HG03571 (cell line): ENCODE measurements around the gene YTHDC1.
A peak's percentile ranks its signal among the peaks of the same experiment; 100 is the strongest.

Source experiments
- ATAC-seq: cut with Tn5 transposase; IDR thresholded peaks from one replicate; pipeline ENCODE4 v1.9.1; 2021; ENCODE audit not compliant: unreplicated experiment

YTHDC1 gene

DNA sequence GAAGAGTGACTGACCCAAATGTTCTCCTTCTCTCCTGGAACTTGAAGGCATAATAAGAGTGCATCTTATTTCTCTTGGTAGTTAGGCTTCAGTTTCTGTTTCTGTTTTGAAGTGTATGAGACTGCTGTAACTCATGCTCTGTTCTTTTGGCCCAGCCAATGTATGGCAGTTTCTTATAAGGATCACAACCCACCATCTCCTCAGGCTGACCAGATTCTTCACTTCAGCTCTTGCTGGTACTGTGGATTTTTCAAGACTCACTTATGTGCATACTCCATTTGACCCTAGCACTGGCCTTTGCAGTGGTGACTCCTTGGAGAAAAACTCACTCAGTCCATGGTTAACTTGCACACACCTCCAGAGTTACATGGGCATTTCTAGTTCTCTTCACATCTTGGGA is 9.6 kb upstream of the YTHDC1 start:
- peak; percentile 64 for ATAC-seq

- no peak for ATAC-seq
Observed at GRCh38 chr4:68358988-68359387, 9.1 kb upstream of the YTHDC1 start.

DNA sequence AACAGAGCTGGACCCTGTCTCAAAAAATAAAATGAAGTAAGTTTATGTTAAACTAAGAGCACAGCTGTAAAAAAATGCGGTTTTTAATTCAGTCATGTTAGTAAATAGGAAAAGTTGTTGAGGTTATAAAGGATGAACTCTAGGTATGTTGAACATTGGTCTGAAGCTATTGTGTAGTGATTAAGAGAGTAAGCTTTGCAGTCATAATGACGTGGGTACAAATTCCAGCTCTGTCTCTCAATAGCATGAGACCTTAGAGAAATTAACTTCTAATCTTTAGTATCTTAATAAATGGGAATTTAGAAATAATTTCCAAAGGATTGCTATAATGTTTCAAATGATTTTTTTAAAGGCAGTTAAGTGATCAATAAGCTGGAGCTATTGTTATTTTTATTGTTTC is 2.9 kb upstream of the YTHDC1 start:
- ATAC-seq, result no peak

- no peak for ATAC-seq
Observed at GRCh38 chr4:68349279-68349648, 626 bp downstream of the YTHDC1 start.

- ATAC-seq, result no peak
Observed at GRCh38 chr4:68348577-68348976, 1.3 kb downstream of the YTHDC1 start.

DNA sequence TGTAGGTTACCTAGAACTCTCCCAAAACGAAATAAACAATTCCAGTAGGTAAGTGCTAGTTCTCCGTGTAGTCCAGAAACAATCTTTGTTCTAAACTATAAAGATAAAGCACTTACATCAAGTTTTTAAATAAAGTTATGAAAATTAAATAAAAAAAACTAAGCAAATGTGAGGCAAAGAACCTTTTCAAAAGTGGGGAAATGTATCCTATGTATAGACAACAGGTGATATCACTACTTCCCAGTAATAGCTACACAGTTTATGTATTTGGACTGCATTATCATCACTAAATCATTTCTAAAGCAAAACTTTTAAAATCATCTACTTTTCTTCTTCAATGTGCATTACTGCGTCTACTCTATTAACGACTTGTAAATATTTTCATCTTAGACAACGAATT is 2.0 kb downstream of the YTHDC1 start:
- ATAC-seq, result no peak

DNA sequence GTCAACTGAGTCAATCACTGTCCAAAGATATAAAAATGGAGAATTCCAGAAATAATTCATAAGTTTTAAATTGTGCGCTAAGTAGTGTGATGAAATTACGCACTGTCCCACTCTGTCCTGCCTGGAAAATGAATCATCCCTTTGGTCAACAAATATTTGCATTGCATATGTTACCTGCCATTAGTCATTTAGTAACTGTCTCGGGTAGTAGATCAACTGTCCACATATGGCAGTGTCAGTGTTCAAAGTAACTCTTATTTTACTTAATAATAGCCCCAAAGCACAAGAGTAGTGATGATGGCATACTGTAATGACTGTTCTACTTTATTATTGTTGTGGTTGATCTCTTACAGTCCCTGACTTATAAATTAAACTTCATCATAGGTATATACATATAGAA is 3.4 kb downstream of the YTHDC1 start:
- ATAC-seq, result no peak

GRCh38 chr4:68344785-68345184 is 5.1 kb downstream of the YTHDC1 start:
- no peak for ATAC-seq

DNA sequence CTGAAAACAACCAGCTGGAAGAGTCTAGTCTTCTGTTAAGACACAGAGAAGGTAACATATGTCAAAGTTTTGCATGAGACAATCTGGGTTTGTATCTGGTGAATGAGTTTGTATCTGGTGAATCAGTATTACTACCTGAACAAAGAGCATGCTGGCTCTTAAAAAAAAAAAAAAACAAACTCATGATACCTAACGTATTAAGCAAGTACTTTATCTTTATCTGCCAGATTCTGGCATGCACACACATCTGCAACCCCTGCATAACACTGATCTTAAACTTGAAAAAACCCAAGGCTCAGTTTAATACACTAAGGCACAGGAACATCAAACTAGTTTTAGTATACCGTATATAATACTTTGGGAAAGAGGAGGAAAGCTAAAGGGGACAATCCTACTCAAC is 5.8 kb downstream of the YTHDC1 start:
- ATAC-seq, result no peak

GRCh38 chr4:68342134-68342533 is 7.8 kb downstream of the YTHDC1 start:
- ATAC-seq, result no peak

GRCh38 chr4:68338625-68339024 is 11.3 kb downstream of the YTHDC1 start:
- ATAC-seq, result no peak

- no peak for ATAC-seq
Observed at GRCh38 chr4:68337522-68337921, 12.4 kb downstream of the YTHDC1 start.

GRCh38 chr4:68337004-68337403 is 12.9 kb downstream of the YTHDC1 start:
- ATAC-seq, result no peak

DNA sequence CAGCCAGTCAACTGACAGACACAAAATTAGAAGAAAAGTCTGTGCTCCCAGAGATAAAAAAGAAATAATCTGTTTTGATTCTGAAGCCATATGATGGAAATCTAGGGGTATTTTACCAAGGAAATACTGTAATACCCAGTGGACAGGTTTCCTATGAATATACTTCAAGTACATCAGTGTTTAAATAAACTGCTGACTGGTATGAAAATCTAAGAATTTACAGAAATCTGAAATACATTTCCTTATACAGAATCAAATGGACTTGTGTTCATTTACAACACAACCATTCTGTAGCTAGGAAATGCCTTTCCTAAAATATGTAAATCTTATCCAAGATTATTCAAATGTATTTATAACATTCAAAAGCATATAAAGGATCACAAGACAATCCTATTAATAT is 13.4 kb downstream of the YTHDC1 start:
- ATAC-seq, result no peak

DNA sequence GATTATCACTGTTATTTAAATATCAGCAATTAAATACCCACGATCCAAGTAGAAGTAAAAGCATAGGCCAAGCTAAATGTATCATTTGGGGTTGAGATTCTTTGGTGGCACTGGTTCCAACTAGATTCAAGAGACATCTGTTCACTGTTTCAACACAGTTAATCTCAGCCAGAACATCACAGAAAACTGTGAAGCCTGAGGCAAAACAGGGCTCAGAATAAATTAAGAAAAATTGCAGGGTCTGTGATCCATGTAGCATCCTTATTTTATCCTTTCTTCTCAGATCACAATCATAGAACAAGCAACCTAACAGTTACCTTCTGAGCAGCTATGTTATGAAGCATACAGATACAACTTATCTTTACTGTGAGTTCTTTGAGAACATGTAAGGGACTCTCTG is 23.7 kb downstream of the YTHDC1 start:
- no peak for ATAC-seq

GRCh38 chr4:68324519-68325262 is 25.2 kb downstream of the YTHDC1 start:
- ATAC-seq, result no peak

DNA sequence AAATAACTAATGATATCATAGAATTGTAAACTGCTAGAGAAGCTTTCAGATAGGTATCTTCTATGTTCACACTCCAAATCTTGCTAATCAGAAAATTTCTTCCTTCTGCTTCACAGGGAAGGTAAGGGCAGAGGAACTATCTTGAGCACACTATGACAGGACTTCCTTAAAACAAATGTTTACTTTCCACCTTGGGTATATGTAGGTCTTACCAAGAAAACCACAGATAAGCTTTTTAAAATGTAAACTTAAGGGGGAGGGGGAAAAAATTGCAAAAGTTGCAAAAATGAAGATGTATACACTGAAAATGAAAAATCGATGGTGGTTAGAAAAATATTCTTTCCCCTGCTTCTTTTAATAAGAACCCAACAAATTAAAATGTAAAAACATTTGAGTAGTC is 30.9 kb downstream of the YTHDC1 start:
- ATAC-seq, result no peak

DNA sequence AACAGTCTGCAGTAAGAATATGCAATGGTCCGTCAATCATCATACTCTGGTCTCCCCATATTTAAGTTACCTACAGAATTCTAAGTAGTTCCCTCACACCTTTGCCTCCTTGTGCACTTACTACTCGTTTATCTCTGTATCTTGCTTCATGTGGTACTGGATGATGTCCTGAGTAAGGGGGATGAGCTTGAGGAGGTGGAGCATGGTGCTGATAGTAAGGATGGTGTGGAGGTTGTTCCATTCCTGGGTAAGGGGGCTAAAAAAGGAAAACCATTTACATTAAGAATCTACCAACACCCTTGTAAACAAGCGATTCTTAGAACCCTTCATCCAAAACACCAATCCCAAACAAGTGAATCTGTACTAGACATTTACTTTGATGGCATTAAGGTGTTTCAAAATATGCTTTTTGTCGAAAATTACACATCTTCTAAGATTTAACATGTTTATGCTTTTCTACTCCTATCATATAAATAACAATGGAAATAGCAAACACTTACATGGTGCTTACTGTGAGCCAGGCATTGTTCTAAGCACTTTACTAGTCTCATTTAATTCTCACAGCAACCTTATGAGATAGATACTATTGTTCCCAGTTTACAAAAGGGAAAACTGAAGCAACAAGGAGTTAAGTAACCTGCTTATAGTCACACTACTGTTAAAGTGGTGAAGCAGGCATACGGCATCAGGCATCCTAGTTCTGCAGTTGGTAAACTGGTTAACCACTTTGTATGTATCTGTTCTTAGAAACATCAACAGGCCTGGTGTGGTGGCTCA is 33.5 kb downstream of the YTHDC1 start:
- ATAC-seq, result no peak

GRCh38 chr4:68310651-68311247 is 39.1 kb downstream of the YTHDC1 start:
- ATAC-seq, result no peak

DNA sequence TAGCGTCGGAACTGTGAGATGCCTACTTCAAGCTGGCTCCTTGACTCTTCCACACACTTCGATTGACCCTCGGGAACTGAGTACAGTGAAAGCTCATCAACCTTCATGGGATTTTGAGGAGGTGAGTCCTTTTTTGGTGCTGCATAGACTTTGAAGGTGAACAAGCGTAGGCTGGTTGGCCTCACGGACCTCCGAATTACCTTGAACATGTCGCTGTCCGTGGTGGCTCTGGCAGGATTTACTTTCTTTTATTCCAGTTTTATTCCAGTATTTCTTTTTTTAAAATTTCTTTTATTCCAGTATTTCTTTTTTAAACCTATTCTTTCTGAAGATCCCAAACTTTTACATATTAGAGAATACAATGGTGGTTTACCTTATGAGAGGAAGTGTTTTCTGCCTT is 45.2 kb downstream of the YTHDC1 start:
- ATAC-seq, result no peak

DNA sequence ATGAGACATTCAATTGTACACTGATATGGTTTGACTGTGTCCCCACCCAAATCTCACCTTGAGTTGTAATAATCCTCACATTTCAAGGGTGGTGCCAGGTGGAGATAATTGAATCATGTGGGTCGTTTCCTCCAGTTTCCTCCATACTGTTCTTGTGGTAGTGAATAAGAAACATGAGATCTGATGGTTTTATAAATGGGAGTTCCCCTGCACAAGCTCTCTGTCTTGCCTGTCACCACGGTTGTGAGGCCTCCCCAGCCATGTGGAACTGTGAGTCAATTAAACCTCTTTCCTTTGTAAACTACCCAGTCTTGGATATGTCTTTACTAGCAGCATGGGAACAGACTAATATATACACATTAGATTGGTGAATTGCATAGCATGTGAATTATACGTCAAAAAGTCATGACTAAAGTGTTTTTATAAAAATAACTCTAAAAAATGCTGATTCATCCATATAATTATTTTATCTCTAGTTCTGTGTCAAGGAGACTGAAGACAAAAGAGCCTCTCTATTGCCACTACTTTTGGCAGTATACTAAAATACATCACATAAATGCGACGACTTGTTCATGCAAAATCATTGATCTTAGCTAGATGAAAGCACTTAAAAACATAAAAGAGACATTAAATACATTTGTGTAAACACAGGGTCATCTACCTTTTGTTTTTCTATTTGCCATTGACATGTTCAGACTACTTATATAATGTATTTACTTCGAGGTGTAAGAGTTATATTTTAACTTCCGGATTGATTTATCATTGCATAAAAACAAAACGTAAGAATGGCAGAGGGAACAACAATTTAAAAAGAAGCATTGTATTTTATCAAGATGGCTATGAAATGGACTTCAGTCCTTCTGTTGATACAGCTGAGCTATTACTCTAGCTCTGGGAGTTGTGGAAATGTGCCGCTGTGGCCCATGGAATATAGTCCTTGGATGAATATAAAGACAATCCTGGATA is 50.1 kb downstream of the YTHDC1 start:
- ATAC-seq, result no peak
